Keratinocyte (primary cell): ENCODE results near the gene GNG2. TPM values are rescaled to one million over a fixed set of nuclear protein-coding genes. Genes with fewer than 3 reads are reported as not detected.

ENCODE experiments used
- DNase-seq: peaks from one replicate; pipeline ENCODE4 v3.0.0-alpha.2; 2011; ENCODE audit warnings: low read depth, missing footprints, low spot score
- FAIRE-seq: peaks from 2 replicates; lab custom pipeline; 2011; peaks lifted over from hg19 to GRCh38; lab: Jason Lieb, UNC
- H2AFZ ChIP-seq: 2 replicates; pipeline ENCODE4 v1.6.0; 2012; ENCODE audit warnings: low read length, control low read depth, inconsistent platforms; ENCODE audit not compliant: control insufficient read depth
- H3K27ac ChIP-seq: 2 replicates; pipeline ENCODE4 v1.5.1; 2011; ENCODE audit warnings: low read length; ENCODE audit not compliant: control insufficient read depth, insufficient read depth
- H3K27me3 ChIP-seq: 3 replicates; pipeline ENCODE4 v1.6.0; 2011; ENCODE audit warnings: low read length; ENCODE audit not compliant: control insufficient read depth, insufficient read depth; ENCODE audit errors: extremely low read depth
- H3K36me3 ChIP-seq, 2 experiments: 2 replicates in 1 of 2; 3 replicates in 1 of 2; pipeline ENCODE4 v1.5.1; 2011; ENCODE audit warnings: low read length in 2 of 2, mild to moderate bottlenecking in 1 of 2; ENCODE audit not compliant: control insufficient read depth in 2 of 2, insufficient read depth in 2 of 2; ENCODE audit errors: extremely low read depth in 1 of 2
- H3K4me1 ChIP-seq: 3 replicates; pipeline ENCODE4 v1.5.1; 2011; ENCODE audit warnings: low read length; ENCODE audit not compliant: control insufficient read depth, insufficient read depth; ENCODE audit errors: extremely low read depth
- H3K4me2 ChIP-seq: 3 replicates; pipeline ENCODE4 v1.6.0; 2011; ENCODE audit warnings: low read depth, low read length; ENCODE audit not compliant: control insufficient read depth, insufficient read depth; ENCODE audit errors: extremely low read depth
- H3K4me3 ChIP-seq, 3 experiments: fragments of 200-600 bp in 1 of 3; sonication (generic) in 1 of 3; 2 replicates in 2 of 3; 3 replicates in 1 of 3; pipeline ENCODE4 v1.5.1; 2011 to 2016; ENCODE audit warnings: low read length in 3 of 3, mild to moderate bottlenecking in 3 of 3, control low read depth in 2 of 3, inconsistent platforms in 1 of 3, low read depth in 1 of 3, mixed read lengths in 1 of 3, mixed run types in 1 of 3, moderate library complexity in 1 of 3; ENCODE audit not compliant: control insufficient read depth in 2 of 3, insufficient read depth in 2 of 3; ENCODE audit errors: extremely low read depth in 1 of 3
- H3K79me2 ChIP-seq: 2 replicates; pipeline ENCODE4 v1.6.0; 2012; ENCODE audit warnings: low read length; ENCODE audit not compliant: control insufficient read depth, insufficient read depth
- H3K9ac ChIP-seq: 3 replicates; pipeline ENCODE4 v1.6.0; 2011; ENCODE audit warnings: low read length; ENCODE audit not compliant: control insufficient read depth, insufficient read depth; ENCODE audit errors: extremely low read depth
- H3K9me1 ChIP-seq: 3 replicates; pipeline ENCODE4 v1.6.0; 2011; ENCODE audit warnings: low read length; ENCODE audit not compliant: control insufficient read depth, insufficient read depth; ENCODE audit errors: extremely low read depth
- H3K9me3 ChIP-seq: 2 replicates; pipeline ENCODE4 v1.5.1; 2012; ENCODE audit warnings: low read depth, low read length; ENCODE audit not compliant: control insufficient read depth
- H4K20me1 ChIP-seq: 3 replicates; pipeline ENCODE4 v1.6.0; 2011; ENCODE audit warnings: low read length; ENCODE audit not compliant: control insufficient read depth, insufficient read depth; ENCODE audit errors: extremely low read depth
- CTCF ChIP-seq, 3 experiments: IDR thresholded peaks in 1 of 3; conservative IDR thresholded peaks in 1 of 3; optimal IDR thresholded peaks in 1 of 3; 2 replicates in 2 of 3; 3 replicates in 1 of 3; pipeline versions ENCODE3 to v1.5.1; 2011; ENCODE audit warnings: low read length in 3 of 3, mild to moderate bottlenecking in 3 of 3, moderate library complexity in 2 of 3, control low read depth in 1 of 3, inconsistent platforms in 1 of 3; ENCODE audit not compliant: insufficient read depth in 2 of 3; ENCODE audit errors: extremely low read depth in 1 of 3
- EZH2 ChIP-seq: IDR thresholded peaks from one replicate; pipeline ENCODE4 v1.6.1; 2012; ENCODE audit warnings: inconsistent platforms, mild to moderate bottlenecking, low read length, moderate library complexity
- dilution Hi-C: fragments of 300-500 bp; cut with MboI; formaldehyde crosslinking; loops from one replicate; pipeline ENCODE4 v1.7.0; 2020; ENCODE audit warnings: low sequenced_read_pairs; ENCODE audit not compliant: extremely low pct_ligation_motif_present
- polyA plus RNA-seq, 5 experiments: library from polyadenylated mRNA; depleted of rRNA in 3 of 5; stranded (reverse) in 3 of 5; stranded (forward) in 1 of 5; unstranded in 1 of 5; fragments of >200 nt; gene quantifications; 1 replicate in 1 of 5; 2 replicates in 3 of 5; 3 replicates in 1 of 5; pipeline versions ENCODE4 v1.2.1 to v1.2.3, GENCODE V29; 2011 to 2012; ENCODE audit warnings: missing spikeins in 2 of 5, low read depth in 1 of 5, low replicate concordance in 1 of 5

Gene GNG2
- polyA plus RNA-seq, 1 donor (not counting 4 experiments of a cell fraction or from before 2014, with no cell fraction given) = 0.28 TPM

GRCh38 chr14:51957950-51958349 lies 97.5 kb downstream of the GNG2 start:
- no peak overlapping the region for H3K27ac ChIP-seq
- H3K9me3 ChIP-seq = no peaks in the 10 kb centered on the region
- FAIRE-seq = no peak
- H3K9me1 ChIP-seq = no peaks in the 10 kb centered on the region
- H3K79me2 ChIP-seq = no peaks in the 10 kb centered on the region
- dilution Hi-C loops = no loop called here
- H3K4me2 ChIP-seq = no peak overlapping the region
- no peak overlapping the region for H3K9ac ChIP-seq
- H3K36me3 ChIP-seq = no peaks in the 10 kb centered on the region
- no peak for DNase-seq
- H2AFZ ChIP-seq = no peak overlapping the region
- H3K4me3 ChIP-seq = no peak overlapping the region
- H3K4me1 ChIP-seq = no peaks in the 10 kb centered on the region
- H4K20me1 ChIP-seq = no peaks in the 10 kb centered on the region
- TF ChIP-seq EZH2 (no peak), CTCF (optimal IDR thresholded peaks at IDR 0.05 in 1 of 3, IDR thresholded peaks at IDR 0.05 in 1 of 3, conservative IDR thresholded peaks at IDR 0.05 in 1 of 3; ENCODE audit: extremely low read depth in 1 of 3, insufficient read depth in 2 of 3, low read length in 3 of 3) (no peak)
- H3K27me3 ChIP-seq = peaks cover 4% of the 10 kb centered on the region

GRCh38 chr14:51959928-51960327 lies 99.5 kb downstream of the GNG2 start:
- no peaks in the 10 kb centered on the region for H3K9me3 ChIP-seq
- no peaks in the 10 kb centered on the region for H3K9me1 ChIP-seq
- FAIRE-seq = no peak
- no peaks in the 10 kb centered on the region for H4K20me1 ChIP-seq
- dilution Hi-C loops = no loop called here
- no peak for TF ChIP-seq CTCF (optimal IDR thresholded peaks at IDR 0.05 in 1 of 3, IDR thresholded peaks at IDR 0.05 in 1 of 3, conservative IDR thresholded peaks at IDR 0.05 in 1 of 3; ENCODE audit: extremely low read depth in 1 of 3, insufficient read depth in 2 of 3, low read length in 3 of 3)
- TF ChIP-seq EZH2 = no peak
- peaks cover 7% of the 10 kb centered on the region for H3K27me3 ChIP-seq
- H3K79me2 ChIP-seq = no peaks in the 10 kb centered on the region
- no peak overlapping the region for H3K4me3 ChIP-seq
- H3K4me1 ChIP-seq = no peaks in the 10 kb centered on the region
- H3K36me3 ChIP-seq = no peaks in the 10 kb centered on the region
- no peak overlapping the region for H3K27ac ChIP-seq
- DNase-seq = no peak
- H3K4me2 ChIP-seq = no peak overlapping the region
- no peak overlapping the region for H3K9ac ChIP-seq
- H2AFZ ChIP-seq = no peak overlapping the region
